Effector CD4-positive, alpha-beta T cell (primary cell): ENCODE data around the gene YES1.

ENCODE experiments used
- DNase-seq: peaks from one replicate; pipeline ENCODE4 v3.0.0-alpha.2; 2020
- total RNA-seq: gene quantifications from one replicate; lab custom pipeline; 2026; lab: John Stamatoyannopoulos, UW

Gene YES1
- 28.7 reads per million, percentile 55 among the genes with 10 or more reads in this experiment for total RNA-seq

DNA sequence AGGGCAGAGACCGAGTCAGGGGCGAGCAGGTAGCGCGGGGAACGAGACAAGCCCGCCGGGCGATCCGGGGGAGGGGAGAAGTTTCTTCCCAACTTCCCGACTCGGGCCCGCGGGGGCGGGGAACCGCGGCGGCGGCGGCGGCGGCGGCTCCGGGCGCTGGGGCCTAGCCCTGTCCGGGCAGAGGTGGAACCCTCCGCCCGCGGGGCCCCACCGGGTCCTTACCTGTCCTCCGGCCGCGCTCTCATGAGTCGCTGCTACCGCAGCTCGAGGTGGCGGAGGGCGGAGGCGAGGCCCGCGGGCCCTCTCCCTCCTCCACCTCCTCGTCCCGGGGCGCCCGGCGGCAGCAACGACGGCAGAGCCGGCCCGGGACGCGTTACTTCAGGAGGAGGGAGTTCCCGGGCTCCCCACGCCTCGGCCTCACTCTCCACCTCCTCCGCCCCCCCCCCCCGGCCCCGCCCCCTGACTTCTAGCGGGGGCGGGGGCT lies at the start of gene YES1:
Gene YES1, minus strand, starts transcription at position 351 of the 484 bp plus-strand sequence. CDS start 55,415 bp downstream, outside the sequence.
- peak; percentile 56 for DNase-seq

DNA sequence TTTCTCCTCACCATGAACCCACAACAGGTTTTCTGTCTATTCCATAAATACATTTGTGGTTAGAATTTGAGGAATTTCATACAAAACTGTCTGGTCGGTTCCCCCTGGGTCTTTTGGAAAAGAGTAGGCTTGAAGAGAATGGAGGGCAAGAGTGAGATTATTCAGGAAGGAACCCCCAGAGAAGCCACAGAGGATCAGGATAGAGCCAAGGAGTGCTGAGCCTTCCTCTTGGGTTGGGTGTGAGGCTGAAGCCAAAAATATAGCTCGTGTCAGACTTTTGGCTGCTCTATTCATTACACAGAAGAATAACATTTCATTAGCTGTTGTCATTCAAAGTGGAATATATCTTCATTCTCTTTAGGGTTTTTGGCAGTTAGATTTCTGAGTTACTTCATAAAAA lies 45.9 kb upstream of the YES1 start:
- no peak for DNase-seq

DNA sequence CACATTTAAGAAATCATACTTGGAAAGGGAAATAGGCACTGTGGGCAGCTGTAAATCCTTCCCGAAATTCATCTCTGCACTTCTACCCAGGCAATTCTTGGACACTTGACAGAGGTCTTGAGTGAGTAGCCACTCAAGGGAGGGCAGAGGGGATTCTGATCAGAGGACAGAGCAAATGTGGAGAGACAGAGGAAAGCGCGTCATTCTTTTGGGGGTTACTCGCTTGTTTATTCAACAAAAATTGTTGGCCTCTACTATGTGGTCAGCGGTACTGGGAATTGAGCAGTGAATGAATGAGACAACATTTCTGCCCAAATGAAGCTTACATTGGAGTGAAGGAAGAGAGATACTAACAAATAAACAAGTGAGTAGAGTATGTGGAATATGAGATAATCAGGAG lies 41.4 kb upstream of the YES1 start:
- DNase-seq = no peak

DNA sequence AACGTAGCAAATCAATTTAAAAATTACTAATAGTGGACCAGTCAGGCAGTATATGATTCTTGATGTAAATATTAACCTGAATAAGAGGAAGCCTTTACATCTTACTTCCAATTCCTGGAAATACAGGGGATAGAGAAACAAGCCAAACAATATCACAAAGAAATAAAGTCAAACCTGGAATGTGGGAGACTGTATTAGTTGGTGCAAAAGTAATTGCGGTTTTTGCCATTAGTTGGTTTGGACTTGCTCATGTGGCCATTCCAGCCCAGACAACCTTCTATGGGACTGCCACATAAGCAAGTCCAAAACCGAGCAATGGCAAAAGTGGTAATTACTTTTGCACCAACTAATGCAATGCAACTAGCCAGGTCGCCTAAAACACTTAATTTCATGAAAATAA lies 38.9 kb upstream of the YES1 start:
- DNase-seq = no peak

DNA sequence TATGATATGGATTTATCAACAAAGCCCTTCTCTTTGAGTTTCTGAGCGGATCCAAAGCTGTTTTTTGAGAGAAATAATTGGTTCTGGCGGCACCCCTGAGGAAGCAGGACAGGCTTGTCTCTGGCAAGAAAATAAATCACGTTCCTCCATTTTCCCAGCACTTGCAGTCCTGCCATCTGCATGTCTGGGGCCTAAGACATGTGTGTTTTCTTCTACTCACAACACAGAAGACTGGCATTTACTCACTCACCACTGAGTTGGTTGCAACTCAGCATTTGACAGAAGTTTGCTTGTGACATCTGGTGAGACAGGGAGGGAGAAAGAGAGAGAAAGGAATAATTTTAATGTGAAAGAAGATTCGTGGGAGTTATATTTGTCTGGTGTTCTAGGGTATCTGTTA lies 37.0 kb upstream of the YES1 start:
- no peak for DNase-seq

DNA sequence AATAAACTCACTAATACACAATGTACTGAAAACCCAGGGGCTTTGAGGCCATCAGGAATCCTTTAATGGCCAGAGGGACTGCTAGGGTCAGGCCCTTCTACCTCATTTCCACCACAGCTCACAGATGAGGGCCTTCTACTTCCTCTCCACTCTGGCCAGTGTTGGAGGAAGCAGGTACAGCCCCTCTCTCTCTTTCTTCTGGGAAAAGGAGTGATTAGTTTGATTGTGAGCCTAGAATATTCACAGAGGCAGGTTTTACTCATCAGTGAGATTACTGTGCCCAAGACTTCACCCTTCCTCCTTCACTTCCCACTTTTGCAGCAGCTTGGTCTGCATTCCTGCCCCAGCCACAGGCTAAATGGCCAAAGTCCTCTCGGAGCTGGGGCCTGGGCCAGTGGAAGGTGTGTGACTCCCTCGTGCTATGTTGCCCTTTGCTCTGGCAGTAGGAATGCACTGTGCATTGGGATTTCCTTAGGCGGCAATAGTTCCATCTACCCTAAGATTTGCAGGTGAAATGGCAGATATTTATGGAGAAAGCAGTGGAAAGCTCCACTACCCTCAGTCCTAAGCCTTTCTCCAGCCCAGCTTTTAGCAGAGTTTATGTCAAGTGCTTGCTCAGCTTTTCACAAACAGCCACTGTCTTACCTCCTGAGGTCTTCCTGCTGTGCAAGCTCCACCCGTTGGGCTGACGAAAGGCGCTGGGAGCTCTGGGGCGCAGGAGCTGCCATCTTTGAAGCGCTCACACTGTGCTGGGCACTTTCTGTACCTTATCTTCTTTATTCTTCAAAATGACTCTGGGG lies 36.2 kb upstream of the YES1 start:
- no peak for DNase-seq

DNA sequence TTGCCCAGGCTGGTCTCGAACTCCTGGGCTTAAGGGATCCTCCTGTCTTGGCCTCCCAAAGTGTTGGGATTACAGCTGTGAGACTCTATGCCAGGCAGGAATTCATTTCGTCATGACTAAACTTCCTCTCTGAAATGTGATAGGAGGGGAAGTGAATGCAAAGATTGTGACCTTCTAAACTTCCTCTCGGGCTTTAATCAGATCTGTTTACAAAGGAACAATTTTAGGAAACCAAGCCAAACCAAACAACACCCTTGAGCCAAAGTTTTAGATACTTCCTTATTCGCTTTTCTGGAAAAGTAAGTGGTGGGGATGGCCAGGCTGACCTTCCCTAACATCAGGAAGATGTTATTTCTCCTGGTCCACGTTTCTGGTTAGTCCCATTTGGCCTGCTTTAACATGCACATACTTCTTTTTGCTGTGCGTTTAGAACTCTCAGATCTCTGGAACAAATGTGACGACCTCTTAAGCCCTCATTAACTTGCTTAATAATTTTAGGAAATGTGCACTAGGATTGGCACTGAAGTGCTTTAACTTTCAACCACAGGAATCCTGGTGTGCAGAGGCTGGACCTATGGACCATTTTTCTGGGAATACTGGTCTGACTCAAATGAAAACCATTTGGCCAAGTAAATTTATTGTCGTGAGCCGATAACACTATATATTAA lies 33.2 kb upstream of the YES1 start:
- DNase-seq = no peak

DNA sequence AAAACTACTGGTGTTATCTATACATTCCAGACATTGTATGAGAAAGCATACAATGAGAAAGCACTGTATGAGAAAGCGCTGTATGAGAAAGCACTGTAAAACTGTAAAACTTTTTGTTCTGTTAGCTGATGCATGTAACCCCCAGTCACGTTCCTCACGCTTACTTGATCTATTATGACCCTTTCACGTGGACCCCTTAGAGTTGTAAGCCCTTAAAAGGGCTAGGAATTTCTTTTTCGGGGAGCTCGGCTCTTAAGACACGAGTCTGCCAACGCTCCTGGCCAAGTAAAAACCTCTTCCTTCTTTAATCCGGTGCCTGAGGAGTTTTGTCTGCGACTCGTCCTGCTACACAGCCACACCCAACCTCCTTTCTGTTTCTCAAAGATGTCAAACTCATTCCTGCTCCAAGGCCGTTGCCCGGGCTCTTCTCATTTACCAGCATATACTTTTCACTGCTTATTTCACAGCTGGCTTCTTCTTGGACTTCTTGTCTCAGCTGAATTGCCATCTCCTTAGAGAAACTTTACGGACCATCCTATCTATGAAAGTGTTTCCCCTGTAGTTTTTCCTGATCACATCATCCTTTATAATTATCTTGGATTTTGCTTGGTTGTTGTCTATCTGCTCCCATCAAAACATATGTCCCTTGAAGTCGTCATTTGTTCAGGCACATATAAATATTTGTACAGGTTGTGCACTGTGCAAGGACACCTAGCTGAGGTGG lies 29.8 kb upstream of the YES1 start:
- DNase-seq = no peak

DNA sequence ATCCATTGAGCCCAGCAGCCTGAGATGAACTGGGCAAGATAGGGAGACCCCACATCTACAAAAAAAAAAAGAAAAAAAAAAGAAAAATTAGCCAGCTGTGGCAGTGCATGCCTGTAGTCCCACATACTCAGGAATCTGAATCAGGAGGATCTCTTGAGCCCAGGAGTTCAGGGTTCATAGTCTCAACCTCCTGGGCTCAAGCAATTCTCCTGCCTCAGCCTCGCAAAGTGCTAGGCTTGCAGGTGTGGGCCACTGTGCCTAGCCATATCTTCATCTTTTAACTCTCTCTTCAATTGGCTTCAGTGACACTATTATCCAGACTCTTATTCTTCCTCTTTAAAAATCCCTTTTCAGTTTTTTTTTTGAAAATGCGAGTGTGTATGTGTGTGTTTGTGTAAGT lies 28.5 kb upstream of the YES1 start:
- DNase-seq = no peak

DNA sequence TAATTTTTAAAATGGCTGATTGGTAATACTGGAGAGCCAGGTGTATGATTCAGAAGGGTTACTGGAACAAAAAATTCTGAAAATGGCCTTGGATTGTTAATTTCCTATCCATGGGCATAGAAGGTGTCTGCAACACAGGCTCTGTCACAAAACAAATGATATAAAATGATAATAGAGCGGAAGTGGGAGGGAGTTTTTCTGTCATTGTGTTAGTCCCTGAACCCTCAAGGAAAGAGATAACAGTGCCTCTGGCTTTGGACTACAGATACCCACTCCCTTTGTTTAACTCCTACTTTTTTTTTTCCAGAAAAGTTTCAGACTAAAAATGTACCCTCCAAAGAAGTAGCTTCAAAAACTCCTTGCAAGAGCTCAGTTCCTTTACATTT lies 28.0 kb upstream of the YES1 start:
- no peak for DNase-seq

DNA sequence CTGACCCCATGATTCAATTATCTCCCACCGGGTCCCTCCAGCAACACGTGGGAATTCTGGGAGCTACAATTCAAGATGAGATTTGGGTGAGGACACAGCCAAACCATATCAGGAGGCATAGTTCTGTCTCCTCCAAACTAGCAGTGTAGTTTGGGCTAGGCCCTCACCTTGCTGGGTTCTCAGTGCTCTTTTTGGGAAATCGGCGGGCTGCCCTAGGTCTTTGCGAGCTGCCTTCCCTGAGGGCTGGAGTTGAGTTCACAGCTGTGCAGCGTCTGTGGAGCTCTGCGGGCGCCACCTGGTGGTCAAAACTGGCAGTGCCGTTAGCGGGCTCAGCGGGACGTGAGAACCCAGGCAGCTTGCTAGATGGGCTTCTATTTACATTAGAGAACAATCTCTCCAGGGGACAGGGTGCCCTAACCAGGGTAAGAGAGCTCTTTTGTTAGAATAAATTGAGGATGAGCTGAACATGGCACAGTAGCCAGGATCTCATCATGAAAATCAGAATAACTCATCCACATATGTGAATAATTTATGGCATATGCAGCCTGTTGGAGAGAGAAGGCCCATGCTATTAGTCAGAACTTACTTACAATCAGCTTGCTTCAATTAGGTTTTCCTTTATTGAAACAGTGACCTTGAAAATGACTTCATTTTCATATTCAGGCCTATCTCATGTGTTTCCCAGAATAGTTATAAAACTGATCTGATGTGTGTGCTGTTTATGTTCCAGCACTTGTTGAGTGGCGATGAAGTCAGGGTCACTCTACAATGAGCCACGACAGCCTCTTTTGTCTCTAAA lies 27.4 kb upstream of the YES1 start:
- peak; percentile 86 for DNase-seq

DNA sequence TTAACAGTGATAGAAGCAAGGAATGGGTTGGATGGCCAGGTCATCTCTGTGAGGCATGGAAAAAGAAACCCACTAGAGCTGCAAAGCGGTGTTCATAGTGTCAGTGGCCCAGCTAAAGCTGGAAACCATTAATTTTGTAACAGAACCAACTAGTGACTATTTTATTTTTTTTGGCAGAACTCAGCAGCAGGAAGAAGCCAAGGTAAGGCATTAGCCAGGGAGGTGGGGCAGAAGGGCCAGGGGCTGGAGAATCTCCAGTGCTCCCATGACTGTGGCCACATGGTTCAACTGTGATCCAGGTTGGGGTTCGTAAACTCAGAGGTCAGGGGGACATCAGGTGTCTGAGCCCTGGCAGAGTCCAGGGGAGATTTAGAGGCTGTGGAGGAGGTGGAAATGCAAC lies 25.9 kb upstream of the YES1 start:
- no peak for DNase-seq

DNA sequence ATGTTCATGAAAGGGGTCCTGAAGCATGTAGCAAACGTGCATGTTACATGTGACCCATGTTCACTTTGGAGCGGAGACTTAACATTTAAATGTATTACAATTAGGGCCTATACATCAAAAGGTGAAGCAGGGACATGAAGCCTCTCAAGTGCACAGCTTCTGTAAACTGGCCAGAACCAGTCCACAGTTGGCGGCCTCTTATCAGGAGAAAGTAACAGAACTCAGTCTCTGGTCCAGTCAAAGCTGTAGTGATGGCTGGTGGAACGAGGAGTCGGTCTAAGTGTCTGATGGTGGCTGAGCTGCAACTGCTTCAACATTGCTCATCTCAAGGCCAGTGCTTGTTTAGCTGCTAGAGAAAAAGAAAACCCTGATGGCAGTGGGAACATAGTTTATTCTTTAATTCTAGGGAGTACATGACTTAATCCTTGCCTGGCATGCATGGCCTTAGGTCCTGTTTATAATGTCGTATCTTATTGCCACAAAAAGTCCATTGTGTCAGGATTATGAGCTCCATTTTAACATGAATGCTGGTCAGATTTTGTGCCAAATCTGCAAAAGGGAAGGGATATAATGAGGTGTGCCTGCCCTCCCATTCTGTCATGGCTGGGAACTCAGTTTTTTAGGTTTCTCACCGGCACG lies 22.2 kb upstream of the YES1 start:
- no peak for DNase-seq

DNA sequence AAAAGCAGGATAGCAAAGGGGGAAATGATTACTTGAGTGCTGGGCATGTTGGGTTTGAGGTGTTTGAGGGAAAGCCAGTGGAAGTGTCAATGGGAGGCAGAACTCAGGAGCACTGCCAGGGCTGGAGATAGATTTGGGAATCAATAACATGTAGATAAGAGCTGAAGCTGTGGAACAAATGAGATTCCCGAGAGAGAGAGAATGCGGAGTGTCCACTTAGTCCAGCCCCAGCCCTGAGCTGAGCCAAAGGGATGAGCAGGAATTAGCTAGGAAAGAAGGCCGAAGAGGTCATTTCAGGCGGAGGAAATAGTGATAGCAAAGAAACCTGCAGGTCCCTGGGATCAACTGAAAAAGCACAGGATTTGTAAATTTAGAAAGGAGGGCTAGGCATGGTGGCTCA lies 21.2 kb upstream of the YES1 start:
- DNase-seq = no peak

DNA sequence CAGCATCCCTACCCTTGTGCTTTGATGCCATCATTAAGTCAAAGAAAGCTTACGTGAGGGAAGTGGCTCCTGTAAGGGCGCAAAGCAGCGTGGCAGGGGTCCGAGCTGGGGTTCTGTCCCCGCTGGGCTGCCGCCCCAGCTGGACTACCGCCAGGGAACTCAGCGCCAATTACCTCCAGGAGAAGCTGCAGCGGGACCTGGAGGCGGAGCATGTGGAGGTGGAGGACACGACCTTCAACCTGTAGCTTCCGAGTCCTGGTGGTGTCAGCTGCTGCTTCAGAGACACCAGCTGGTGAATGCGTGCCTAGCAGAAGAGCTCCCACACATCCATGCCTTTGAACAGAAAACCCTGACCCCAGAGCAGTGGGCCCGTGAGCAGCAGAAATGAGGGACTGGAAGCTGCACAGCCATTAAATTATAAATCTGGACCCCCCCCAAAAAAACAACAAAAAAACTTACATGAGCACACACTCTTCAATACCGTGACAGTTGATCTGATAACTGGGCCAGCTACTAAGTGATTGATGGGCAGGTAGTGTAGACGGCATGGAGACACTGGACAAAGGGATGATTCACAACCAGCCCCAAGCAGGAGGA lies 20.1 kb upstream of the YES1 start:
- no peak for DNase-seq

DNA sequence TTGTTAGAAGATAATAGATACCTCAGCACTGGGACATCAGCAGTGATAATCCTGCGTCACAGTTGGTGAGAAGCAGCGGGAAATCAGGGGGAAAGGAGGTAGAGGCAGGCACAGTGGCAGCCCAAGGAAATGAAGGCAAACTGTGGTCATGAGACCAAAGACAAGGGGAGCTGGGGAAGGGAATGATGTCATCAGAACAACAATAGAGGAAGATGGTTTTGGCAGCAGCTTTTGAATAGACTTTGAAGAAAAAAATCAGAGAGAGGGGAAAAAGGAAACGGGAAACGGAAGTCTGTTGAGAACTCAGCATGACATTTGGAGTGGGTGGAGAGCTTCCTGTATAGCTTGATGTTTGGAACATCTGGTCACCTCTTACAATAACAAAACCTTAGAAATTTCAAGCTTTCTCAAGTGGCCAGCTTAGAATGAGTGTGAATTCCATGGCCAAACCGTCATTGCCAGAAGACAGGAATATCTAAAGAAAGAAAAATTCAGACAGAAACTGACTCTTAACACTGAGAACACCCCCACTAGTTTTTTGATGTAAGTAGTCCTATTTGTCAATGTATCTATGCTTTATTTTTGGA lies 18.4 kb upstream of the YES1 start:
- peak; percentile 21 for DNase-seq

DNA sequence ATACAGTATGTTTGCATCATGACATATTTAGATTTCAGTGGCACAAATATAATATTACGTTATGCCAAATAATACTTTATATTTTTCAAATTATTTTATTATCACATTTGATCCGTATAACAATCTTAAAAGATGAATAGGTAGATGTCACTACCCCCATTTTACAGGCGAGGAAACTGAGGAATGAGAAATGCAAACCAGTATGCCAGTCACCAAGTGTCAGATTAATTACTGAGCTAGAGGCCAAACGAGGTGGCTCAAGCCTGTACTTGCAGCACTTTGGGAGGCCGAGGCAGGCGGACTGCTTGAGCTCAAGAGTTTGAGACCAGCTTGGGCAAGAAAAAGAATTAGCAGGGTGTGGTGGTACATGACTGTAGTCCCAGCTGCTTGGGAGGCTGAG lies 17.4 kb upstream of the YES1 start:
- no peak for DNase-seq

DNA sequence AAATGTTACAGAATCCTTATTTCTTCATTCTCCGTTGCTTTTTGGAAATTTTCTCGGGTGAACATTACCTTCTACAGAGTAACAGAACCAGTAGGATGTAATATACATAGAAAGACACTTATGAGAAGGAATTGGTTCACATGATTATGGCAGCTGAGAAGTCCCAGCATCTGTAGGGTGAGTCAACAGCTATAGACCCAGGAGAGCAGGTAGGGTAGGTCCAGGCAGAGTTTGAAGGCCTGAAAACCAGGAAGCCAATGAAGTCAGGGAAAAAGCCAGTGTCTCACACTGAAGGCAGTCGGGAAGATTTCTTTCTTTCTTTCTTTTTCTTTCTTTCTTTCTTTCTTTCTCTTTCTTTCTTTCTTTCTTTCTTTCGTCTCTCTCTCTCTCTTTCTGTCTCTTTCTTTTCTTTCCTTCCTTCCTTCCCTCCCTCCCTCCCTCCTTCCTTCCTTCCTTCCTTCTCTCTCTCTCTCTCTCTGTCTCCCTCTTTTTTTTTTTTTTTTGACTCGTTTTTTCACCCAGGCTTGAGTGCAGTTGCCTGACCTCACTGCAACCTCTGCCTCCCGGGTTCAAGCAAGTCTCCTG lies 15.1 kb upstream of the YES1 start:
- DNase-seq = no peak

DNA sequence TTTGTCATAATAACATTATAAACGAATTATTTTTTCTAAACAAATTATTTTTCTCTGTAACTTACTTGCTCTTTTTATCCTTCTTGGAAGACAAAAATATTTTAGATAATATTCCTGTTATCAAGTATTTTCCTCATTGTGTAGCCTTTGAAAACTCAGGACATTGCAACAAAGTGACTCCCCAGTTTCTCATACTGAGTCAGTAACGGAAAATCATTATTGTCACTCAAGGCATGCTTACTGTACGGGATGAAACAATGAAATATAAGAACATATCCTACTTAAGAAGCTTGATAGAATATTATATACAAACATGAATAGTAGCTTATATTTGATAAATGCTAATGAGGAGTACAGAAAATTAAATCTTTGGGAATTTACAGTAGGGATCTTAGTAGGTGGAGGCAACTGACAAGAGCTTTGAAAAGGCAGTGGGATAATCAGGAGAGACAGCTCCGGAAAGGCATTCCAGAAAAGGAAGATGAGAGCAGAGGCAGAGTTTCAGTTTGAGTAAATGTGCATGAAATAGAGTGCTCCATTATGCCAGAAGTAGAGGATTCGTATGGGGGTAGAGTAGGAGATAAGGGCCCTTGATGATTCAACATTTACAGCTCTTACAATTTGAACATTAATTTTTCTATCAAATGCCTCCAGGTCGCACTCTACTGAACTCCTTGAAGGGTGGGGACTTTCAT lies 14.0 kb upstream of the YES1 start:
- DNase-seq = no peak

DNA sequence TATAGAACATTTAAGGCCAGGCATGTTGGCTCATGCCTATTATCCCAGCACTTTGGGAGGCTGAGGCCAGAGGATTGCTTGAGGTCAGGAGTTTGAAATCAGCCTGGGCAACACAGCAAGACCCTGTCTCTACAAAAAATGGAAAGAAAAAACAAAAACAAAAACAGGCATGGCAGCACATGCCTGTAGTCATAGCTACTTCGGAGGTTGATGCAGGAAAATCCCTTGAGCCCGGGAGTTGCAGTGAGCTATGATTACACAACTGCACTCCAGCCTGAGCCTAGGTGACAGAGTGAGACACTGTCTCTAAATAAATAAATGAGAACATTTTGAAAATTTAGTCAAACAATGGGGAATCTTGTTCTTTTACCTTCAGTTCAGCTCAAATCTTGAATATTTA lies 12.1 kb upstream of the YES1 start:
- no peak for DNase-seq
